ENCODE results near the gene TRPV4.
"Not testable (repeated sequence)": the region's sequence is repeated elsewhere in the genome, so short reads cannot be mapped to it uniquely, and the experiment has no call there.

DNA sequence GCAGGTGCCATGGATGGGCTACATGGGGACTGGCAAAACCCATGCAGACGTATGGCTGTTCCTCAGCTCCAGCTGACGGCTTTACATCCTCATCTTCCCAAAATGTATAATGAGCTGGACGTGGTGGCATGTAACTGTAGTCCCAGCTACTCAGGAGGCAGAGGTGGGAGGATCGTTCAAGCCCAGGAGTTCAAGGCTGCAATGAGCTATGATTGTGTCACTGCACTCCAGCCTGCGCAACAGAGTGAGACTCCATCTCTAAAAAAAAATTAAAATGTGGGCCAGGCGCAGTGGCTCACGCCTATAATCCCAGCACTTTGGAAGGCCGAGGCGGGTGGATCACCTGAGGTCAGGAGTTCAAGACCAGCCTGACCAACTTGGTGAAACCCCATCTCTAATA lies 29.3 kb upstream of the TRPV4 start:
- TF ChIP-seq, protein P1, sequence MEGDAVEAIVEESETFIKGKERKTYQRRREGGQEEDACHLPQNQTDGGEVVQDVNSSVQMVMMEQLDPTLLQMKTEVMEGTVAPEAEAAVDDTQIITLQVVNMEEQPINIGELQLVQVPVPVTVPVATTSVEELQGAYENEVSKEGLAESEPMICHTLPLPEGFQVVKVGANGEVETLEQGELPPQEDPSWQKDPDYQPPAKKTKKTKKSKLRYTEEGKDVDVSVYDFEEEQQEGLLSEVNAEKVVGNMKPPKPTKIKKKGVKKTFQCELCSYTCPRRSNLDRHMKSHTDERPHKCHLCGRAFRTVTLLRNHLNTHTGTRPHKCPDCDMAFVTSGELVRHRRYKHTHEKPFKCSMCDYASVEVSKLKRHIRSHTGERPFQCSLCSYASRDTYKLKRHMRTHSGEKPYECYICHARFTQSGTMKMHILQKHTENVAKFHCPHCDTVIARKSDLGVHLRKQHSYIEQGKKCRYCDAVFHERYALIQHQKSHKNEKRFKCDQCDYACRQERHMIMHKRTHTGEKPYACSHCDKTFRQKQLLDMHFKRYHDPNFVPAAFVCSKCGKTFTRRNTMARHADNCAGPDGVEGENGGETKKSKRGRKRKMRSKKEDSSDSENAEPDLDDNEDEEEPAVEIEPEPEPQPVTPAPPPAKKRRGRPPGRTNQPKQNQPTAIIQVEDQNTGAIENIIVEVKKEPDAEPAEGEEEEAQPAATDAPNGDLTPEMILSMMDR (IDR thresholded peaks at IDR 0.05): not testable (repeated sequence)
- TF ChIP-seq POLR2A (IDR thresholded peaks at IDR 0.05): not testable (repeated sequence)

All from uterus (tissue), 2 donors.